Measurements from ENCODE around the gene PLCB1.
A peak's percentile ranks its signal among the peaks of the same experiment; 100 is the strongest.

The PLCB1 gene

GRCh38 chr20:8304124-8304816, 172.2 kb downstream of the PLCB1 start:
- peak; percentile 27 for DNase-seq

GRCh38 chr20:8305449-8305978, 173.4 kb downstream of the PLCB1 start:
- no peak for DNase-seq

- DNase-seq: no peak
Observed at GRCh38 chr20:8306937-8307336, 174.9 kb downstream of the PLCB1 start.

DNA sequence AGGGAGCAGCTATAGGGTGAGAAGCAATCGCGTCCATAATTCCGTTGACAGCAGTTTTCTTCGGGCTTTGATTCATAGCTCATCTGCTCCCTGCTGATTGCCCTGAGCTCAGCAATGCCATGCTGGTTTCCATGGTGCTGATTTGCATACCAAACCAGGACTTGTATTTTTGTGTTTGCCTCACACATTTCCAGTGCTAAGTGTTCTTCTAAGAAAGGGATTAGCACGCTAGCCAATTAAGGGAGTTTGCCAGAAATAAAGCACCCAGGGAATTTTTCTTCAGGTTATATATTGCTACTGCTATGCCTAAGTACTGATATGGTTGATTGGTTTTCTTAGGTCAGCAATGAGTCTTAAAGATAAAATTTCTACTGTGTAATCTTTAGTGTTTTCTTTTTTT, 177.6 kb downstream of the PLCB1 start:
- DNase-seq: no peak

- no peak for DNase-seq
Observed at GRCh38 chr20:8310618-8311017, 178.6 kb downstream of the PLCB1 start.

DNA sequence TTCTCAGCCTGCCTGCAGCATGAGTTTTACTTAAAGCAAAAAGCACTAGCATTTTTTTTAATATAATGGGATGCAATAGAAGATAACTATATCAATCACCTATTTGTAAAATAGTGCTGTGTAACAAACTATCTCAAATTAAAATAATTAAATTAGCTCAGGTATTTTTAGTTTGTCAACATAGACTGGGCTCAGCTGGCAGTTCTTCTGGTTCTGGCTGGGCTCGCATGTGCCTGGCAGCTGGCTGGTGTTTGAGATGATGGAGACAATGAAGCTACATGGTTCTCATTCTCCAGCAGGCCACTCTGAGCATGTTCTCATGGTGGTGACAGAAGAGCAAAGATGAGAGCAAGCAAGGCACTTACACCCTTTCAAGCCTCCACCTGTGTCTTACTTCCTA, 181.0 kb downstream of the PLCB1 start:
- no peak for DNase-seq

DNA sequence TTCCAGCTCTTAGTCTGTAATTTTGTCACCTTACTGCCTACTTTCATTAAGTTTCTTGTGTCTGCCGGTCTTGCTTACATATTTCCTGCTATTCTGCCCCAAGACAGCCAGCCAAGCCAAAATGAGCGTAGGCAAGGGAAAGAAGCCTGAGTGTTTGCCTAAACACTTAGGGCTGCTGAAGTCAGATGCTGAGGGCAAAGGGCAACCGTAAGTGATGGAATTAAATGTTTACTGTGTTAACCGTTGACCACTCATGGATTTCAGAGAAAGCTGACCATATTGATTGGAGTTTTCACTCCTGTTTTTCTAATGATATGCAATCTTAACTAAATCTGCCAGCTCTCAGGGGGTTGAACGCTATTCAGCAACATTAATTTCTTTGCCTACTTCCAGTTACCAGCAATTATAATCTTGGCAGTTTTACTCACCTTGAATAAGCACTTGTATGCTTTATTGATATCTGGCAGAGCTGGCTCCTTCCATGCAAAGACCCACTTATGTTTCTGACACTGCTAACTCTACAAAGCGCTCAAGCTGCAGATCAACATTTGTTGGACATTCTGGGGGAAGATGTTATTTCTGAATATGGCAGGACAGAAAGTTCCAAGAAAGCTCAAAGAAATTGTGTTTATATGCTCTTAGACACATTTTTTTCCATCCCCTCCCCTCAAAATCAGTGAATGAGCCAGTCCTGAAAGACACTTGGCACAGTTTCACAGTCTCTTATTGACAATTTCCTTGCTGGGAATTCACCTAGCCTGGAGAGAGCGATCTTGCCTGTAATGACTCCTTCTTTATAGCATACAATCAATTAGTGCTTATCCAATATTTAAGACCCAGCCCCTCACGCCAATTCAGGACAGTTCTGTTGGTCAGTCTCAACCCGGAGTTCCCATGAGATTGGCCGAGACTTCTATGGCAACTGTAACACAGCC, 183.8 kb downstream of the PLCB1 start:
- DNase-seq: no peak

DNA sequence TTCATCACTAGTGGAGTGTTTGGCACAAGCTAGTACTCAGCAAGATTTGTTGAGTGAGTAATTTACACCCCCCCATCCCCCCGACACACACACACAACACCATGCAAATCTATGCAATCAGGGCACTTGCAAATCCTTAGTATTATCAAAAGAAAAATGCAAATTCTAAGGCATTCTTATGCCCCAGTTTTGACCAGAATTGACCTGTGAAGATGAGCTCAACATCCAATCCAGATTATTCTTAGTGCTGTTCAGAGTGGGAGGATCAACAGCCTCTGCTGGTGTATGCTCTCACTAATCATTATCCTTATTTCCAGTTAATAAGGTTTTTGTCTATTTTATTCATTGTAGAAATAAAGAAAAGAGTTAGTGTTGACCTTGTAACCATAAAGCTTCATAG, 185.4 kb downstream of the PLCB1 start:
- no peak for DNase-seq

GRCh38 chr20:8318965-8319625, 187.0 kb downstream of the PLCB1 start:
- DNase-seq: no peak

- DNase-seq: no peak
Observed at GRCh38 chr20:8320306-8320705, 188.2 kb downstream of the PLCB1 start.

- no peak for DNase-seq
Observed at GRCh38 chr20:8321001-8321400, 188.9 kb downstream of the PLCB1 start.

DNA sequence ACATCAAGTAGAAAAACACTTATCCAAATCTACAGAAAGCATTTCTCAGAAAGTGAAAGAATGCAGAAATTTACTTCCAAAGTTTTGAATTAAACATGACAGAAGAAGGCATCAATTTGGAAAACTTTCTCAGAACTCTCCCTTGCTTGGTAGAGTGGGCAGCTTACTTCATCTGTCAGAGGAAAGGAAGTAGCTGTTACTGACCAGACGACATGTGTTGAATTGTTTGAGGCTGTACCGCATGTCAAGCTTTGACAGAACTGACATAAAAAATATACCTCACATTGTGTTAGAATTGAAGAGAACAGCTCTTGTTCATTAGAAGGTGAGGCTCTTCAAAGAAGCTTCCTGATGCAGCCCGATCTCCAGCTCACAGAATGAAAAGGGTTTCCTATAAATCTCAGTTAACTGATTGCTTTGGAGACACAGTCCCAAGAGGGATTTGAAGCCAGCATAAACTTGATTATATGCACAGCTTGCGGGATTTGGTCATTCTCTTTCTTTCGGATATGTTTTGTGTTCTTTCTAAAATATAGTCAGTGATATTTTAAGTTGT, 190.7 kb downstream of the PLCB1 start:
- no peak for DNase-seq

- no peak for DNase-seq
Observed at GRCh38 chr20:8326191-8326590, 194.1 kb downstream of the PLCB1 start.

DNA sequence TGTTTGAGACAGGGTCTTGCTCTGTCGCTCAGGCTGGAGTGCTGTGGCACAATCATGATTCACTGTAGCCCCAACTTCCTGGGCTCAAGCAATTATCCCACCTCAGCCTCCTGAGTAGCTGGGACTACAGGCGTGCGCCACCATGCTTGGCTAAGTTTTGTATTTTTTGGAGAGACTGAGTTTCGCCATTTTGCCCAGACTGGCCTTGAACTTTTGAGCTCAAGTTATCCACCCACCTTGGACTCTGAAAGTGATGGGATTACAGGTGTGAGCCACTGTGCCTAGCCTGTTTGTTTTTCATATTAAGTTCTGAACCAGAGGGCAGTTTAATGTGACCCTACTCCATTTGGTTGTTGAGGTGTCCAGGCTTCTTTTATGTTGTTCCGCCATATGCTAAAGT, 194.8 kb downstream of the PLCB1 start:
- DNase-seq: no peak

DNA sequence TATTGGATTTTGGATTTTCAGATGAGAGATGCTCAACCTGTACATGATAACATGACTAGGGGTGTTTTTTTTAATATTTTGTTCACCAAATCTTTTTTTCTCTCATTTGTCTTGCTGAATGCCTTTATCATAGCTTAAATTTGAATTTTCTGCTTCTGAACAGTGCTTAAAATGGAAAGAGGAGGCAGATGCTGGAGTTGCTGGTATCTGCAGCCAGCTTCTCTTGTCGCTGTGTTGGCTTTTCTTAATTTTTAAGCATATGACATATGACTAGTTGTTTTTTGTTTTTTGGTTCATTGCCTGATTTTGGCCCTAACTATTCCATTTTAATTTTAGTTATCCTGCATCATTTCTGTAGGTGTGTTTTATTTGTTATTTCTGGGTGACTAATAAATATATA, 196.1 kb downstream of the PLCB1 start:
- no peak for DNase-seq

DNA sequence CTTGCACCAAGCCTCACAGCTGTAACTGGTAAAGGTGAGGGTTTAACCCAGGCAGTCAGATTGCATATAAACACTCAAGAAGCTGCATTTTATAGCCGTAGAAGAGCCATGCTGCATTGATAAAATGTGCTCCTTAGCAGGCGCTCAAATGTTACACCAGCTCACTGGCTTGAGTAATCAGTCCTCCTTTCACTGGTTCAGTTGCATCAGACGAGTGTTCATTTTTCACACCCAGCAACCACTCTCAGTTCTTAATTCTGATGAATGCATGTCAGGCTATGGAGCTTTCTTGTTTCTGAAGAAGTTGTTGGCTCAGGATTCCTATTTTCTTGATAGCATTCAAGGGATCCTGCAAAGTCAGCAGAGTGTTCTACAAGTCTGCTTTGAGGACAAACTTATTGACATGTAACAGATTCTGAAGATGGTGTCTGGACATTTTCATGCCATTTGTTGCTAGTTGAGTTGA, 198.3 kb downstream of the PLCB1 start:
- no peak for DNase-seq

- DNase-seq: no peak
Observed at GRCh38 chr20:8330785-8331695, 199.0 kb downstream of the PLCB1 start.

DNA sequence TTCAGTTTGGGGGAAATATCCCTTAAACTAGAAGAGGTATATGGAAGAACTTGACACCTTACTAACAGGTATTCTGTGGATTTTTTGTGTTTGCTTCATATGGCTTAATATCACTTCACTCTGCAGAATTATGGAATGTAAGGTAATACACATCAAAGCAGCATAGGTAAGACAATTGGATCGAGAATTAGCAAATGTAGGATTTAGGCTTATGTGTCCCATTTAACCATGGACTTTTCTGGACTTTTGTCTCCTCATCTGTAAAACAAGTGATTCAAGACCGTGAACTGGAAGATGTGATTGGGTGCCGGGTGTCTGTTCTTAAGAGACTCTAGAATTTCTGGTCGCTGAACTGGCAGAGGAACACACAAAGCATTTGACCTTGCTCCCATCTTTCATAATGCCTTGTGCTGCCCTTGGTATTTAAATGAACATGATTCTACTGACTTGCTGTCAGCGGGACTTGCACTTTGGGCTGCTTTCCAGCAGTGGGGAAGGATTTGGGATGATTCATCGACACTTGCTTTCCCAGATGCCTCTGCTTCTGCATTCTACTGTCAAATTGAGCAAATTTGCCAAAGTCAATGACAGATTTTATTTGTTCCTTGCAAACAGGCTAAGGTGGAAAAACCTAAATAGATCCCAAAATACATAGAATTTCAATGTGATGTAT, 199.8 kb downstream of the PLCB1 start:
- DNase-seq: no peak

DNA sequence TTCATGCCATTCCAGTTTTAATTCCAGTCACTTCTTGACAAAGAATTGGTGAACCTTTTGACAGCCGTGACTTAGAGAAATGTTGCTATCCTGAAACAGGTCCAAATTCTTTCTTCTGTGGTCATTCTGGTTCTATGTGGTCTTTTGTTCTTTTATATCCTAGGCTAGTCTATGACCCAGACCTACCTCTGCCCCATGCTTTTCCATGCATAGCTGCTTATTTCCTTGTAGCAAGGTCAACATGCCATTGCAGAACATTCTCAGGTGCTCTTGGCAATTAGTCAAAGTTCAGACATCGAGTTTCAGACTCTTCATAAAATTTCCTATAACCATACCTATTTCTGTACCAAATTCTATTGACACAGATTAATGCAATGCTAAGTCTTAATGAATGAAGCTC, 202.6 kb downstream of the PLCB1 start:
- DNase-seq: no peak

DNA sequence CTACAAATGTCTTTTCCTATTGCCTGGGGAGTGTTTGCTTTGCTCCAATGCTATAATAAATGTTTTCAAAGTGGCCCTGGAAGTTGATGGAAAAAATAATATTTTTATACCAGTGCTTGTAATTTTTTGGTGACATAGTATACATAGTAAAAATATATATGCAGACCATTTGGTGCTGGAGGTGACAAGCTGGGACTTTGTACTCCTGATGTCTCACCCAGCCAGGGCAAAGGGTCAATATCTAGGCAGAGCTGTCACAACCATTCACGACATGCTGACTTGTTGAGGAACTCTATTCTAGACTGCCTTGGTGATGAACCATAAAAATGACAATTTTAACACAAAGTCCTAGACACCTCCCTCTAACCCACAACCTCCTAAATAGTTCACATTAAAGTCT, 203.0 kb downstream of the PLCB1 start:
- DNase-seq: no peak

- no peak for DNase-seq
Observed at GRCh38 chr20:8335495-8336195, 203.6 kb downstream of the PLCB1 start.

Measured in right hindlimb (tissue), 1 donor.